ENCODE measurements around the gene PPP1R3F. TPM values are rescaled to one million over a fixed set of nuclear protein-coding genes. Genes with fewer than 3 reads are reported as not detected.

The PPP1R3F gene
- total RNA-seq, 1 donor from 2014 or later, result 5.6 TPM

DNA sequence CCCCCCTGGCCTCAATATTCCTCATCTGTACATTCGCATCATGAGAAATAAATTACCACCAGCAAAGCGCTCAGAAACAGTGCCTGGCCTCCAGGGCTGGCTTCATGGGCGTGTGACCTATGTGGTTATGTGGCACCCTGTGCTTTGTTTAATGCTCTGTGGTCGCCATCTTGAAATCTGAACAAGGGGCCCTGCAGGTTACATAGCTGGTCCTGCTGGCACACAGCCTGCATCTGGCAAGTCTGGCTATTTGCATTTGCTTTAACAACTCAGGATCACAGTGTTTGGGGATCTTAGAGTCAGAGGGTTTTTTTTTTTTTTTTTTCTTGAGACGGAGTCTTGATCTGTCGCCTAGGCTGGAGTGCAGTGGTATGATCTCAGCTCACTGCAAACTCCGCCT is 15.0 kb upstream of the PPP1R3F start:
- TF ChIP-seq EZH2 (IDR thresholded peaks at IDR 0.05) (no peak), EZH2phosphoT487 (IDR thresholded peaks at IDR 0.05) (no peak)
- TF ChIP-seq, protein P1, sequence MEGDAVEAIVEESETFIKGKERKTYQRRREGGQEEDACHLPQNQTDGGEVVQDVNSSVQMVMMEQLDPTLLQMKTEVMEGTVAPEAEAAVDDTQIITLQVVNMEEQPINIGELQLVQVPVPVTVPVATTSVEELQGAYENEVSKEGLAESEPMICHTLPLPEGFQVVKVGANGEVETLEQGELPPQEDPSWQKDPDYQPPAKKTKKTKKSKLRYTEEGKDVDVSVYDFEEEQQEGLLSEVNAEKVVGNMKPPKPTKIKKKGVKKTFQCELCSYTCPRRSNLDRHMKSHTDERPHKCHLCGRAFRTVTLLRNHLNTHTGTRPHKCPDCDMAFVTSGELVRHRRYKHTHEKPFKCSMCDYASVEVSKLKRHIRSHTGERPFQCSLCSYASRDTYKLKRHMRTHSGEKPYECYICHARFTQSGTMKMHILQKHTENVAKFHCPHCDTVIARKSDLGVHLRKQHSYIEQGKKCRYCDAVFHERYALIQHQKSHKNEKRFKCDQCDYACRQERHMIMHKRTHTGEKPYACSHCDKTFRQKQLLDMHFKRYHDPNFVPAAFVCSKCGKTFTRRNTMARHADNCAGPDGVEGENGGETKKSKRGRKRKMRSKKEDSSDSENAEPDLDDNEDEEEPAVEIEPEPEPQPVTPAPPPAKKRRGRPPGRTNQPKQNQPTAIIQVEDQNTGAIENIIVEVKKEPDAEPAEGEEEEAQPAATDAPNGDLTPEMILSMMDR (IDR thresholded peaks at IDR 0.05), result no peak
- no peaks in the 10 kb centered on the region for H3K9me3 ChIP-seq (ENCODE audit: low read depth)
- no peaks in the 10 kb centered on the region for H3K4me1 Mint-ChIP-seq
- no peak overlapping the region for H3K27ac ChIP-seq
- no peaks in the 10 kb centered on the region for H3K79me2 ChIP-seq (ENCODE audit: low read depth)
- H3K27me3 ChIP-seq, result no peaks in the 10 kb centered on the region
- no peak overlapping the region for H3K4me3 ChIP-seq
- no peaks in the 10 kb centered on the region for H3K36me3 ChIP-seq
- peaks cover 25% of the 10 kb centered on the region for H3K9me3 Mint-ChIP-seq
- H3K9ac ChIP-seq, result no peak overlapping the region
- H2AFZ ChIP-seq (replicated peaks), result no peak overlapping the region
- H3K36me3 Mint-ChIP-seq, result peaks cover 4% of the 10 kb centered on the region
- H3K27ac Mint-ChIP-seq, result no peak overlapping the region
- H4K20me1 ChIP-seq (ENCODE audit: low read depth), result no peaks in the 10 kb centered on the region
- H3K4me2 ChIP-seq, result no peak overlapping the region
- no peaks in the 10 kb centered on the region for H3K4me1 ChIP-seq
- no peak overlapping the region for H3K4me3 Mint-ChIP-seq
- no peaks in the 10 kb centered on the region for H3F3A ChIP-seq (ENCODE audit: low read depth)
- no peak for DNase-seq (ENCODE audit: low spot score)
- H3K27me3 Mint-ChIP-seq (ENCODE audit: insufficient read depth, low read depth), result peaks cover 9% of the 10 kb centered on the region

DNA sequence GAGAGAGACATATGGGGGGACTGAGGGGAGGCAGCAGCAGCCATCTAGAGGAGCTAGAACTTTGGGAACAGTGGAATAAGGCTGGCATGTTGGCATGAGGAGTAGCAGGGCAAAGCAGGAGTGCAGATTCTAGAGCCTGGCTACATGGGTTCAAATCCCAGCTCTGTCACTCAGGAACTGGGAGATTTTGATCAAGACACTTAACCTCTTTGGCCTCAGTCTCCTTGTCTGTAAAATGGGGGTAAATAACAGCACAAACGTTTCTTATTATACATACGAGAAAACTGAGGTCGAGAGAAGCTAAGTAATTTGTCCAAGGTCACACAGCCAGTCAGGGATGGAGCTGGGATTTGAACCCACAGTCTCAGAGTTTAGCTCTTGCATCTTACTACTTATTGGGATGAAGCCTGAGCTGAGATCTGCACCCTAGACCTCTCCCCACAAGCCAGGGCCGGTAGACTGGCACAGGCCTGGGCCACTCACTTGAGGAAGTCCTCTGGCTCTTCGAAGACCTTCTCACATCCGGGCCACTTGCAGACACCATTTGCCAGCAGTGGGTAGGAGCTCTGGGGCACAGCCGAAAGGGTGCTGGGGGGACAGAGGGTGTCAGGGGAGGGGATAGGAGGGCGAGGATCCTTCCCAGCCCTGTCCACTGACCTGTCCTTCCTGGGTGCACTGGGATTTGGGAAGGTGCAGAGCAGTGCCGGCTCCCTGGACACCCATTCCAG is 13.2 kb upstream of the PPP1R3F start:
- no peaks in the 10 kb centered on the region for H3K4me1 Mint-ChIP-seq
- Histone ChIP-seq H4K20me1 (ENCODE audit: low read depth) (no peaks in the 10 kb centered on the region), H2AFZ (replicated peaks) (no peak overlapping the region), H3K36me3 (no peaks in the 10 kb centered on the region), H3K27ac (no peak overlapping the region), H3K9me3 (ENCODE audit: low read depth) (no peaks in the 10 kb centered on the region), H3K79me2 (ENCODE audit: low read depth) (no peaks in the 10 kb centered on the region), H3K4me2 (no peak overlapping the region), H3K27me3 (no peaks in the 10 kb centered on the region), H3K9ac (no peak overlapping the region), H3K4me3 (no peak overlapping the region), H3F3A (ENCODE audit: low read depth) (no peaks in the 10 kb centered on the region), H3K4me1 (no peaks in the 10 kb centered on the region)
- peaks cover 2% of the 10 kb centered on the region for H3K36me3 Mint-ChIP-seq
- TF ChIP-seq, protein P1 (IDR thresholded peaks at IDR 0.05), result no peak
- no peak for TF ChIP-seq EZH2phosphoT487 (IDR thresholded peaks at IDR 0.05)
- TF ChIP-seq EZH2 (IDR thresholded peaks at IDR 0.05), result no peak
- no peak overlapping the region for H3K27ac Mint-ChIP-seq
- no peak for DNase-seq (ENCODE audit: low spot score)
- H3K4me3 Mint-ChIP-seq, result no peak overlapping the region
- peaks cover 14% of the 10 kb centered on the region for H3K27me3 Mint-ChIP-seq (ENCODE audit: insufficient read depth, low read depth)
- peaks cover 20% of the 10 kb centered on the region for H3K9me3 Mint-ChIP-seq

DNA sequence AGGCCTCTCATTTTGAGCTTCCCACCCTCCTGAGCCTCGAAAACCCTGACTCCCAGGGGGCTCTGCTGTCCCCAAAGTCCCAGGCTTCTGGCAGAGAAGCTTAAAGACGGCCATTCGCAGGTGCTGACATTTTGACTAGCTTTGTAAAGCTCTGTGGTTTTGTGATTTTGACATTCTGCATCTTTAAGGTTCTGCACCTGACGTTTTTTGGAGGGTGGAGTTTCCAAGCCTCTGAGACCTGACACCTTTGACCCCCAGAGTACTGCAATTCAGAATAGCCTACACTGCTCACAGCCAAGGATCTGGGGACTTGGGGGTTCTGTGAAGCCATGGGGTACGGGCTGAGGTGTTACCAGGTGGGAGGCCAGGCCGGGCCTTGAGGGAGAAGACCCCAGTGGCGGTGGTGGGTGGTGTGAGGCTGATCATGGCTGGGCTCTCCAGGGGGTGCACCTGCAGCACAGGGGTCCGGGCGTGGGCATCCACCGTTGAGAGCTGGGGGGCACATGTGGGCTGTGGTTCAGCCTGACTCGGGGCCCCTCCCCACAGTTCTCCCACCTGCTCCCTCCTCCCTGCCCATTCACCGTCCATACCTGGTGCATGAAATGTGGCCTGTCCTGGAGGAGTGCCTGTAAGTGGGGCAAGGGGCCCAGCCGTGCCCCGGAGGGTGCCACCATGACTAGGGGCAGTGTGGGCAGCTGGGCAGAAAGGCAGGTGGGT is 12.4 kb upstream of the PPP1R3F start:
- Histone ChIP-seq H3F3A (ENCODE audit: low read depth) (no peaks in the 10 kb centered on the region), H3K36me3 (no peaks in the 10 kb centered on the region), H3K27me3 (no peaks in the 10 kb centered on the region), H3K9me3 (ENCODE audit: low read depth) (no peaks in the 10 kb centered on the region), H3K4me1 (no peaks in the 10 kb centered on the region), H2AFZ (replicated peaks) (no peak overlapping the region), H3K79me2 (ENCODE audit: low read depth) (no peaks in the 10 kb centered on the region), H3K4me3 (no peak overlapping the region), H3K27ac (no peak overlapping the region), H4K20me1 (ENCODE audit: low read depth) (no peaks in the 10 kb centered on the region), H3K4me2 (no peak overlapping the region), H3K9ac (no peak overlapping the region)
- TF ChIP-seq EZH2 (IDR thresholded peaks at IDR 0.05) (no peak), EZH2phosphoT487 (IDR thresholded peaks at IDR 0.05) (no peak)
- H3K27me3 Mint-ChIP-seq (ENCODE audit: insufficient read depth, low read depth), result peaks cover 15% of the 10 kb centered on the region
- no peaks in the 10 kb centered on the region for H3K4me1 Mint-ChIP-seq
- DNase-seq (ENCODE audit: low spot score), result no peak
- no peaks in the 10 kb centered on the region for H3K36me3 Mint-ChIP-seq
- no peak overlapping the region for H3K4me3 Mint-ChIP-seq
- H3K27ac Mint-ChIP-seq, result no peak overlapping the region
- H3K9me3 Mint-ChIP-seq, result peaks cover 19% of the 10 kb centered on the region
